GM21367 (cell line): ENCODE results near the gene CNN2.

Experiments used
- ATAC-seq: cut with Tn5 transposase; IDR thresholded peaks from one replicate; pipeline ENCODE4 v1.9.1; 2021; ENCODE audit not compliant: unreplicated experiment

The CNN2 gene

GRCh38 chr19:1080360-1081161 is 54.2 kb downstream of the CNN2 start:
- ATAC-seq, result no peak

- ATAC-seq, result no peak
Observed at GRCh38 chr19:1081301-1082164, 55.1 kb downstream of the CNN2 start.

GRCh38 chr19:1082165-1082927 is 55.9 kb downstream of the CNN2 start:
- no peak for ATAC-seq

DNA sequence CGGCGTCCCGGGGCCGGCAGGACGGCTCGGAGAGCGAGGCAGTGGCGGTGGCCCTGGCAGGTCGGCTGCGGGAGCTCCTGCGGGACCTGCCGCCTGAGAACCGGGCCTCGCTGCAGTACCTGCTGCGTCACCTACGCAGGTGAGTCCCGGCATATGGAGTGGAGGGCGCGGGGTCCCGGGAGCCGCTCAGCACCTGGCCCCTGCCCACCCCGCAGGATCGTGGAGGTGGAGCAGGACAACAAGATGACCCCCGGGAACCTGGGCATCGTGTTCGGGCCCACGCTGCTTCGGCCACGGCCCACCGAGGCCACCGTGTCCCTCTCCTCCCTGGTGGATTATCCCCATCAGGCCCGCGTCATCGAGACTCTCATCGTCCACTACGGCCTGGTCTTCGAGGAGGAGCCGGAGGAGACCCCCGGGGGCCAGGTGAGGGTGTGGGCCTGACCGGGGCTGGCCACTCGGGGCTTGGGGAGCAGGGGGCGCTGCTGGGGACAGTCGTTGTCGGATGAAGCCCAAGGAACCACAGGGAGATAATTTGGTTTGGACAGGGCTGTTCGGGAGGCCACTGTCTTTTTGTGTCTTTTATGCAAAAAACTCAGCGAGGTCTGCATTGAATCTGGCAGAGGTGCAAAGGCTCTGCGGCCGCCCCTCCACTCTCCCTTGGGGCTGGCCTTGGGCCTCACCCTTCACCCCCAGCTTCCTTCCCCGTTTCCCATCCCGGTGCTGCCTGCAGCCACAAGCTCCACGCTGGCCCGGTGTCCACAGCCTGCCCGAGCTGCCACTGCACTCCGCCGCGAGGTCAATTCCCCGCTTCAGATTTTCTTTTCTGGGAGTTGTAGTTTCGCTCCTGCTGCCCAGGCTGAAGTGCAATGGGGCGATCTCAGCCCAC is 56.8 kb downstream of the CNN2 start:
- no peak for ATAC-seq

GRCh38 chr19:1084024-1084868 is 57.8 kb downstream of the CNN2 start:
- no peak for ATAC-seq

GRCh38 chr19:1085053-1085658 is 58.7 kb downstream of the CNN2 start:
- ATAC-seq, result no peak

DNA sequence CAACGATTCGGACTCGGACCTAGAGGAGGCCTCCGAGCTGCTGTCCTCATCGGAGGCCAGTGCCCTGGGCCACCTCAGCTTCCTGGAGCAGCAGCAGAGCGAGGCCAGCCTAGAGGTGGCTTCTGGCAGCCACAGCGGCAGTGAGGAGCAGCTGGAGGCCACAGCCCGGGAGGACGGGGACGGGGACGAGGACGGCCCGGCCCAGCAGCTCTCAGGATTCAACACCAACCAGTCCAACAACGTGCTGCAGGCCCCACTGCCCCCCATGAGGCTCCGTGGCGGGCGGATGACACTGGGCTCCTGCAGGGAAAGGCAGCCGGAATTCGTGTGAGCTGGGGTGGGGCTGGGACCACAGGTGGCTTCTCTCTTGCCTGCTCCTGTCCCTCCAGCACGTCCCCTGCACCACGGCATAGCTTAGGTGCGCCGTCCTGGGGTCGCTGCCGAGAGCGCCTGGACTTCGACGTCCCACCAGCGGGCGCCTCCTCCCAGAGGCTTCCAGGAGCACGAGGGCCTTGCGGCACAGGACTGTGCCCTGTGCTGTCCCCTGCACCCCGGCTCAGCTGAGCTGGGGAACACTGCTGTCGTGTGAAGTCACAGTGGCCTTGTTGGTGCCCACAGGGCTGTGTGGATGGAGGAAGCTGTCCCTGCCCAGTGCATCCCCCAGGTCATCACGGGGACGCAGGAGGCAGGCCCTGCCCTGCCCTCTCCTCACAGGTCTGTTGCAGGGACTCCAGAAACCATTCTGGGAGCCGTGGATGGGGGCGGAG is 59.5 kb downstream of the CNN2 start:
- ATAC-seq, result no peak

DNA sequence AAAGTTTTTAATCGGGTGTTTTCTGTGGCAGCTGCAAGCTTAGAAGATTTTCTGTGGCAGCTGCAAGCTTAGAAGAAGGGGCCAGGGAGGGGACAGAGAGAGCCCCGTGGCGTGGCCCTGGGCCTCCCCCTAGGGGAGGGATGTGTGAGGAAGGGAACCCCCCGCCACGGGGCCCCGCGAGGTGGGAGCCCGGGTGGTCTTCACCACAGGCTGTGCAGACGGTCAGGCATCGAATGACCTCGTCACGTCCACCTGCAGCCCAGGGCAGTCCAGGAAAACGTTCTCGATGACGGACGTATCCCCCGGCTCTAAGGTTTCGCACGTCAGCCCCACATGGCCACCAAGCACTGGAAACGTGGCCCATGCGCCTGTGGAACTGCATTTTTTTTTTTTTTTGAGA is 60.2 kb downstream of the CNN2 start:
- no peak for ATAC-seq

DNA sequence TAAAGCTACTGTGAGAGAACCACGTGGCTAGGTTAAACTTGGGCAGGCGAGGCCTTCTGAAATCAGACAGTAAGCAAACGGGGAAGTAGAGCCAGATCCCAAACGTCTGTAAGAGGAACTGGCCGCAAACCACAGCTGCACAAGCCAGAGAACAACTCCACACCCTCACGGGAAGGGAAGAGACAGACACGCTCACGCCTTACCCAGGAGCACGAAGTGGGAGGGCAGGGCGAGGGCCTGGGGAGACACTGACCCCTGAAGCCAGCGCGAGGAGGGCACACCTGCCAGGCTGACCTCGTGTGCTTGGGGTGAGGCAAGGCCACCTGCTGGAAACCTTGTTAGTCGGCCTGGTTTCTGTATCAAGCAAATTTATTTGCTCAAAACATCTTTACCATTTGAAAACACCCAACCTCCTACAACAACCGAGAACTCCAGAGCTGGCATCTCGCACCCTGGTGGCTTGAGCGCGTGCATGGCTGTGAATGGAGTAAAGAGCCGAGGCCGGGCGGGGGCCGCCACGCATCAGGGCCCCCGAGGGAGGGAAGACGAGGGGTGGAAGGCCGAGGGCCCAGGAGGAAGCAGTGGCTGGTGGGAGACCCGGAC is 61.5 kb downstream of the CNN2 start:
- ATAC-seq, result no peak

GRCh38 chr19:1088416-1089010 is 62.1 kb downstream of the CNN2 start:
- ATAC-seq, result no peak
